DOHH2 (cell line): ENCODE data around the gene TRIM40.

Experiments used
- EZH2phosphoT487 ChIP-seq: fragments of 200-600 bp; sonication (generic); IDR thresholded peaks from 2 replicates; pipeline ENCODE4 v1.6.1; 2017; ENCODE audit warnings: borderline replicate concordance, mild to moderate bottlenecking, antibody characterized with exemption, low read length, moderate library complexity, mixed read lengths
- TF ChIP-seq, protein P1 (sequence below): fragments of 200-600 bp; sonication (generic); IDR thresholded peaks from one replicate; pipeline ENCODE4 v1.5.1; 2014; ENCODE audit warnings: antibody characterized with exemption, mild to moderate bottlenecking, low read depth, low read length; ENCODE audit not compliant: poor library complexity, severe bottlenecking

DNA sequence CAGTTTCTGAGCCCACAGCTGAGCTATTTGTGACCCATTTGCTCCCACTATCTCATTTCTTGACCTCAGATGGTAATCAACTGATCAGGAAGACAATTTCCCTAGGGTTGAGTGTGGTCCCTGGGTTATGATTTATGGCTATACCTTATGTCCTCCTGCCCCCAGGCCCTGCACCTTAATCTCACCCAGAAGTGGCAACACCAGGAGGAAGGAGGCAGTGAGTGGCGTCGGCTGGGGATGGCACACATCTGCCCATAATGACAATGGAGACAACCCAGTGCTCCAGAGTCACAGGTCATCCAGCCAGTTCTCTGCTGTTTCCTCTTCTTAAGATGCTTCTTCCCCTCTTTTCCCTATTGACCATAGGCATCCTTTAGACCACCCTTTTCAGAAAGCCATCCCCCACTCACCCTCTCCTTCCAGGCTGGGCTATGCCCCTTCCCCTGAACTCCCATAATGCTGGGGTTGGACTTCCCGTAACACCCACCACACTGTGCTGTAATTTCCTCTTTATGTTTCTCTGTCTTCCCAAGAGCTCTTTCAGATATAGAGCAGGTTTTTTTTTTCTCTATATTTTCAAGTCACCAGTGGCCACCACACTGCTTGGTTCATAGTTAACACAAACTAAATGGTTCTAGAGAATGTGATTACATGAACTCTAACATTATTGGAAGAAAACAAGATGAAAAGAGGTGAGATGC, 17.1 kb downstream of the TRIM40 start:
- TF ChIP-seq, protein P1, sequence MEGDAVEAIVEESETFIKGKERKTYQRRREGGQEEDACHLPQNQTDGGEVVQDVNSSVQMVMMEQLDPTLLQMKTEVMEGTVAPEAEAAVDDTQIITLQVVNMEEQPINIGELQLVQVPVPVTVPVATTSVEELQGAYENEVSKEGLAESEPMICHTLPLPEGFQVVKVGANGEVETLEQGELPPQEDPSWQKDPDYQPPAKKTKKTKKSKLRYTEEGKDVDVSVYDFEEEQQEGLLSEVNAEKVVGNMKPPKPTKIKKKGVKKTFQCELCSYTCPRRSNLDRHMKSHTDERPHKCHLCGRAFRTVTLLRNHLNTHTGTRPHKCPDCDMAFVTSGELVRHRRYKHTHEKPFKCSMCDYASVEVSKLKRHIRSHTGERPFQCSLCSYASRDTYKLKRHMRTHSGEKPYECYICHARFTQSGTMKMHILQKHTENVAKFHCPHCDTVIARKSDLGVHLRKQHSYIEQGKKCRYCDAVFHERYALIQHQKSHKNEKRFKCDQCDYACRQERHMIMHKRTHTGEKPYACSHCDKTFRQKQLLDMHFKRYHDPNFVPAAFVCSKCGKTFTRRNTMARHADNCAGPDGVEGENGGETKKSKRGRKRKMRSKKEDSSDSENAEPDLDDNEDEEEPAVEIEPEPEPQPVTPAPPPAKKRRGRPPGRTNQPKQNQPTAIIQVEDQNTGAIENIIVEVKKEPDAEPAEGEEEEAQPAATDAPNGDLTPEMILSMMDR: no peak
- no peak for TF ChIP-seq EZH2phosphoT487
